HepG2 (cell line): Measurements from ENCODE around the gene MEPCE. TPM values are rescaled to one million over a fixed set of nuclear protein-coding genes. Genes with fewer than 3 reads are reported as not detected.
A peak's percentile ranks its signal among the peaks of the same experiment; 100 is the strongest.

Experiments
- ATAC-seq: fragments of 200-7000 bp; cut with Tn5 transposase; 3 replicates; pipeline ENCODE4 v1.9.1; 2020; ENCODE audit warnings: mild to moderate bottlenecking, moderate library complexity
- BruUV-seq: library from RNA; stranded (reverse); fragments of 400-500 nt; replicated peaks from 2 replicates; lab custom pipeline; 2021; lab: Mats Ljungman, UMichigan
- CTCF ChIA-PET: fragments of 300-600 bp; formaldehyde crosslinking; extraction: SDS; loops from one replicate; lab custom pipeline; 2021; ENCODE audit warnings: low total read pairs, inconsistent platforms, low intra/inter-chr PET ratio; lab: Yijun Ruan, JAX
- POLR2A ChIA-PET: fragments of 350-600 bp; sonication (Branson Sonifier 250); formaldehyde crosslinking; loops from one replicate; lab custom pipeline; 2020; ENCODE audit warnings: antibody characterized with exemption, inconsistent platforms; lab: Yijun Ruan, JAX
- DNase-seq: peaks from one replicate; pipeline ENCODE4 v3.0.0-alpha.2; 2015; ENCODE audit warnings: low spot score
- FAIRE-seq: peaks from 3 replicates; lab custom pipeline; 2011; peaks lifted over from hg19 to GRCh38; lab: Jason Lieb, UNC
- H2AFZ ChIP-seq: one replicate; pipeline ENCODE4 v1.6.1; 2011; ENCODE audit warnings: low read length, inconsistent platforms
- H3K27ac ChIP-seq: fragments of 300-600 bp; 3 replicates; pipeline ENCODE4 v1.8.0; 2011; ENCODE audit warnings: mixed run types, mild to moderate bottlenecking, mixed read lengths, low read length, inconsistent platforms; ENCODE audit not compliant: insufficient read depth; ENCODE audit errors: extremely low read length
- H3K27me3 ChIP-seq, 2 experiments: fragments of 200-600 bp in 1 of 2; 2 replicates in 1 of 2; 3 replicates in 1 of 2; pipeline versions ENCODE4 v1.6.0 to v1.8.0; 2011; ENCODE audit warnings: low read length in 2 of 2, mild to moderate bottlenecking in 2 of 2, moderate library complexity in 2 of 2, inconsistent platforms in 1 of 2; ENCODE audit not compliant: insufficient read depth in 2 of 2, control insufficient read depth in 1 of 2
- H3K36me3 ChIP-seq, 2 experiments: fragments of 200-600 bp in 1 of 2; replicated peaks in 1 of 2; 2 replicates in 1 of 2; 3 replicates in 1 of 2; pipeline versions ENCODE4 v1.5.1 to v1.8.0; 2011; ENCODE audit warnings: low read length in 2 of 2, inconsistent platforms in 1 of 2; ENCODE audit not compliant: insufficient read depth in 2 of 2, control insufficient read depth in 1 of 2
- H3K4me1 ChIP-seq: 2 replicates; pipeline ENCODE4 v1.5.1; 2012; ENCODE audit warnings: low read length, inconsistent platforms; ENCODE audit not compliant: insufficient read depth
- H3K4me2 ChIP-seq: 2 replicates; pipeline ENCODE4 v1.6.0; 2011; ENCODE audit warnings: low read depth, low read length, inconsistent platforms
- H3K4me3 ChIP-seq, 3 experiments: fragments of 200-600 bp in 1 of 3; sonication (generic), shearing (Covaris generic) in 1 of 3; replicated peaks in 1 of 3; 2 replicates each; pipeline ENCODE4 v1.5.1; 2011 to 2016; ENCODE audit warnings: low read length in 3 of 3, inconsistent platforms in 2 of 3, low read depth in 2 of 3, mild to moderate bottlenecking in 2 of 3, control low read depth in 1 of 3, mixed read lengths in 1 of 3; ENCODE audit not compliant: insufficient read depth in 1 of 3
- H3K79me2 ChIP-seq: one replicate; pipeline ENCODE4 v1.6.1; 2011; ENCODE audit warnings: low read length, inconsistent platforms; ENCODE audit not compliant: insufficient read depth
- H3K9ac ChIP-seq: 2 replicates; pipeline ENCODE4 v1.6.0; 2011; ENCODE audit warnings: mild to moderate bottlenecking, low read depth, low read length, inconsistent platforms; ENCODE audit not compliant: insufficient read depth
- H3K9me3 ChIP-seq: 2 replicates; pipeline ENCODE4 v1.5.1; 2012; ENCODE audit warnings: mild to moderate bottlenecking, low read length
- H4K20me1 ChIP-seq: 2 replicates; pipeline ENCODE4 v1.6.0; 2011; ENCODE audit warnings: inconsistent platforms, mild to moderate bottlenecking, low read length, moderate library complexity; ENCODE audit not compliant: insufficient read depth
- AKAP8 ChIP-seq: sonication (generic); formaldehyde crosslinking; IDR thresholded peaks from 2 replicates; pipeline ENCODE4 v1.5.1; 2020; ENCODE audit warnings: mild to moderate bottlenecking, missing genetic modification reagents
- ARHGAP35 ChIP-seq: sonication (generic); formaldehyde crosslinking; IDR thresholded peaks from 2 replicates; pipeline ENCODE4 v1.9.0; 2022; ENCODE audit warnings: mild to moderate bottlenecking, inconsistent platforms, moderate library complexity, missing genetic modification reagents, borderline replicate concordance
- KLF16 ChIP-seq, 2 experiments: sonication (generic) in 1 of 2; formaldehyde crosslinking in 1 of 2; IDR thresholded peaks; 2 replicates each; pipeline versions ENCODE4 v1.6.1 to v1.8.0; 2016 to 2023; ENCODE audit warnings: missing genetic modification reagents in 2 of 2, missing compliant biosample characterization in 1 of 2
- RBFOX2 ChIP-seq: fragments of 200-400 bp; formaldehyde crosslinking; IDR thresholded peaks from 2 replicates; pipeline ENCODE4 v1.6.1; 2017; ENCODE audit warnings: low read depth, mild to moderate bottlenecking, low read length
- ZBTB38 ChIP-seq: sonication (generic); formaldehyde crosslinking; IDR thresholded peaks from 2 replicates; pipeline ENCODE4 v1.5.1; 2020; ENCODE audit warnings: mild to moderate bottlenecking, missing genetic modification reagents
- ZC3H13 ChIP-seq: sonication (generic); formaldehyde crosslinking; IDR thresholded peaks from 2 replicates; pipeline ENCODE4 v1.8.1; 2023; ENCODE audit warnings: mild to moderate bottlenecking, missing genetic modification reagents, moderate library complexity
- WGBS: methylation state at CpG from one replicate; pipeline ENCODE4 v1.1.6; 2017; ENCODE audit warnings: low lambda C conversion rate; 5-methylcytosine and 5-hydroxymethylcytosine counted together
- in situ Hi-C: cut with HindIII; loops from 2 replicates; pipeline ENCODE4 v1.10.0; 2017; ENCODE audit warnings: low pct_unique_long_range_greater_than_20kb; ENCODE audit not compliant: extremely low pct_ligation_motif_present
- intact Hi-C: fragments of 100-400 bp; cut with micrococcal nuclease; formaldehyde crosslinking; loops from one replicate; pipeline ENCODE4 v1.10.0; 2022; ENCODE audit not compliant: unreplicated experiment
- polyA plus RNA-seq, 8 experiments: library from polyadenylated mRNA; depleted of rRNA in 3 of 8; stranded (reverse) in 7 of 8; unstranded in 1 of 8; fragments of >200 nt; fragmentation: Illumina TruSeq in 4 of 8; extraction: Trizol in 4 of 8; gene quantifications; 2 replicates each; pipeline versions ENCODE4 v1.2.1 to v1.2.3, GENCODE V29; 2011 to 2016; ENCODE audit warnings: low read depth in 4 of 8, missing spikeins in 1 of 8, mixed read lengths in 1 of 8; ENCODE audit not compliant: insufficient read depth in 1 of 8
- total RNA-seq, 5 experiments: library from RNA; depleted of rRNA; stranded (reverse); fragments of >200 nt; fragmentation: Illumina TruSeq; extraction: Trizol; gene quantifications; 2 replicates each; pipeline ENCODE4 v1.2.3, GENCODE V29; 2016; ENCODE audit warnings: low read depth in 1 of 5

The MEPCE gene
- total and polyA plus RNA-seq, 2 of the 13 experiments (the other 11 are each of a cell fraction or from before 2014, with no cell fraction given), result 12.3 to 26.0 TPM

GRCh38 chr7:100430493-100431285 is 1.1 kb downstream of the MEPCE start:
- DNase-seq, result no peak
- H3K4me3 ChIP-seq, result peak overlapping the region; percentile 75 to 87 (median 83)
- peaks cover 35% of the 10 kb centered on the region for H3K79me2 ChIP-seq
- FAIRE-seq, result no peak
- H3K4me2 ChIP-seq, result peak overlapping the region; percentile 94
- TF ChIP-seq ARHGAP35 (0 out of 2 replicates have a peak, but pooled peaks have one; percentile 47), KLF16 (CRISPR knock-in tag; IDR thresholded peaks at IDR 0.05) (no peak), ZC3H13 (CRISPR knock-in tag) (0 out of 2 replicates have a peak, but pooled peaks have one; percentile 45), RBFOX2 (peak; percentile 64; the same call in 1 of the 2 replicates), ZBTB38 (CRISPR knock-in tag) (peak; percentile 91), AKAP8 (CRISPR knock-in tag) (peak; percentile 73; the same call in 1 of the 2 replicates)
- H3K9ac ChIP-seq, result peak overlapping the region; percentile 98
- no peak overlapping the region for H2AFZ ChIP-seq
- H3K27ac ChIP-seq, result peak overlapping the region; percentile 98
- intact Hi-C loops, result no loop called here
- WGBS, result 57% methylated on average over 20 of the region's 31 CpGs
- no peaks in the 10 kb centered on the region for H3K9me3 ChIP-seq
- peaks cover 56% of the 10 kb centered on the region for H3K4me1 ChIP-seq
- no TSS peak for BruUV-seq
- no peaks in the 10 kb centered on the region; the same call in 1 of the 2 replicates for H4K20me1 ChIP-seq
- POLR2A ChIA-PET, result interaction anchor here (1.2 to 4.8 kb wide), 10 partner anchors 8 to 329 kb away, joined by 3 to 199 read pairs (median 21); partner anchors contain the start of genes AP4M1, FBXO24, LRCH4 and MCM7
- no peaks in the 10 kb centered on the region; a peak in 1 of 5 replicates for H3K27me3 ChIP-seq
- in situ Hi-C loops, result no loop called here
- CTCF ChIA-PET, result no interaction called here
- H3K36me3 ChIP-seq, result peaks cover 5 to 30% of the 10 kb centered on the region in 2 experiments
- no peak for ATAC-seq
